Fibroblast of mammary gland (primary cell): ENCODE measurements around the gene DAB2IP.

ENCODE experiments used
- DNase-seq: peaks from one replicate; pipeline ENCODE4 v3.0.0-alpha.2; 2010; ENCODE audit warnings: low read depth
- H3K4me3 ChIP-seq: 2 replicates; pipeline ENCODE4 v1.5.1; 2011; ENCODE audit warnings: low read depth, mild to moderate bottlenecking, low read length, moderate library complexity; ENCODE audit not compliant: control insufficient read depth
- TF ChIP-seq, protein P1 (sequence below): conservative IDR thresholded peaks from 2 replicates; pipeline ENCODE4 v1.5.1; 2011; ENCODE audit warnings: low read depth, low read length, inconsistent platforms; ENCODE audit not compliant: control insufficient read depth, insufficient read depth

The DAB2IP gene

DNA sequence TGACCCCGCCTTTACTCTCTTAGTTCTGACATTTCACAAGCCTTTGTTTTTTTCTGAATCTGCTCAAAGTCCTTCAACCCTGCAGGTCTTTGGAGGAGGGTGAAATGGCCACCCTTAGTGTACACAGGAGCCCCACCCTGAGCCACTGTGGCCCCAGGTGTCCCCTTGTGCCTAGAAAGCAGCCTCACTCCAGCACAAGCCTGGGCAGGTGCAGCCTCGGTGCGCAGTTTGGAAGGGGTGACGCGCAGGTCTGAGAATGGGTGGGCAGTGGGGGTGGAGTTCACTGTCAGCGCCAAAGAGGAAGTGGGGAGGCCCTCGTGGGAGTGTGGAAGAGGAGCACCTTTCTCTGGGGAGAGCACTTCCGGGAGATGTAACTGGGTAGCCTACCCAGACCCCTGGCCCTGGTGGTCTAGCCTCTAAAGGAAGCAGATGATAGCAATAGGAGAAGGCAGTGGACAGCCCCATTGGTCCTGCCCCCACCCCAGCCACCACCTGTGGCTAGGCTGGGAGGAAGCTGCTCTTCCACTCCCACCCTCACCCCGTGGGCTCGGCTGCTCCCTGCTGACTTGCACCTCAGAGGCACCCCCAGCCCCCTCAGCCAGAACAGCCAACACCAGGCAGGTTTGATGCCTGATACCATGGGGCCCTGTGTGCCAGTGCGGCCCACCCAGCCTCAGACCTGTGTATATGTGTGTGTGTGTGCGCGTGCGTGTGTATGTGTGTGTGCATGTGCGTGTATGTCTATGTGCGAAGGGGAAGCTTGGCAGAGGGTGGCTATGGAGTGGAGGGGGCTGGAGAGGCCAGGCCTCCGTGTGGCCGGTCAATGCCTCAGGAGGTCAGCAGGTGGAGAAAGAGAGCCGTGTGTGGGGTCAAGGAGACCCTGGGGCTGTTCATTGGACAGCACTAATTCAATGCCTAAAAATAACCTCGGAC lies 16.8 kb upstream of the DAB2IP start:
- peak; percentile 20 for DNase-seq
- no peak overlapping the region for H3K4me3 ChIP-seq
- TF ChIP-seq, protein P1, sequence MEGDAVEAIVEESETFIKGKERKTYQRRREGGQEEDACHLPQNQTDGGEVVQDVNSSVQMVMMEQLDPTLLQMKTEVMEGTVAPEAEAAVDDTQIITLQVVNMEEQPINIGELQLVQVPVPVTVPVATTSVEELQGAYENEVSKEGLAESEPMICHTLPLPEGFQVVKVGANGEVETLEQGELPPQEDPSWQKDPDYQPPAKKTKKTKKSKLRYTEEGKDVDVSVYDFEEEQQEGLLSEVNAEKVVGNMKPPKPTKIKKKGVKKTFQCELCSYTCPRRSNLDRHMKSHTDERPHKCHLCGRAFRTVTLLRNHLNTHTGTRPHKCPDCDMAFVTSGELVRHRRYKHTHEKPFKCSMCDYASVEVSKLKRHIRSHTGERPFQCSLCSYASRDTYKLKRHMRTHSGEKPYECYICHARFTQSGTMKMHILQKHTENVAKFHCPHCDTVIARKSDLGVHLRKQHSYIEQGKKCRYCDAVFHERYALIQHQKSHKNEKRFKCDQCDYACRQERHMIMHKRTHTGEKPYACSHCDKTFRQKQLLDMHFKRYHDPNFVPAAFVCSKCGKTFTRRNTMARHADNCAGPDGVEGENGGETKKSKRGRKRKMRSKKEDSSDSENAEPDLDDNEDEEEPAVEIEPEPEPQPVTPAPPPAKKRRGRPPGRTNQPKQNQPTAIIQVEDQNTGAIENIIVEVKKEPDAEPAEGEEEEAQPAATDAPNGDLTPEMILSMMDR = peak; percentile 47

DNA sequence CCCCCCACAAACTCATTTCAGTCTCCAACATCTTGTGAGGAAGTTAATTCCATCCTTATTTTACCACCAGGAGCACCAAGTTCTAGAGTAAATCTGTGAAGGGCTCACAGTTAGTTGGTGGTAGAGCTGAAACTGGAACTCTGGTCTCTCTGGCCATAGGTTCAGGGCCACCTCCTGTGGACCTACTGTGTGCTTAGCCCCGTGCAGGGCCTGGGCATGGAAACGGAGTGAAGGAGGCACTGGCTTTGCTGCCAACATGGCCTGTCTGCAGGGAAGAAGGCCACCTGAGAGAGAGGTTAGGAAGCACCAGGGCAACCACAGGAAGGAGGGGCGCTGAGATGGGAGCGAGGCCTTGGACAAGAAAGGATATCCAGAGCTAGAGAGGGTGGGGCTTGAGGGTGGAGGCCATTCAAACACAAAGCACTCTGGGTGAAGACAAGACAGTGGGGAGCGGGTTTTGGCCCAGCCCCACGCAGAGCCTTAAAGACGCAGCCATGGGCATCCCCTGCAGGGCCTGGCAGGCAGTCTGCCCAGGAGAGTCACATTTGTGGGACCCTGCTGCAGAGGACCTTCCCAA lies 16.0 kb upstream of the DAB2IP start:
- TF ChIP-seq, protein P1 = no peak
- DNase-seq = no peak

DNA sequence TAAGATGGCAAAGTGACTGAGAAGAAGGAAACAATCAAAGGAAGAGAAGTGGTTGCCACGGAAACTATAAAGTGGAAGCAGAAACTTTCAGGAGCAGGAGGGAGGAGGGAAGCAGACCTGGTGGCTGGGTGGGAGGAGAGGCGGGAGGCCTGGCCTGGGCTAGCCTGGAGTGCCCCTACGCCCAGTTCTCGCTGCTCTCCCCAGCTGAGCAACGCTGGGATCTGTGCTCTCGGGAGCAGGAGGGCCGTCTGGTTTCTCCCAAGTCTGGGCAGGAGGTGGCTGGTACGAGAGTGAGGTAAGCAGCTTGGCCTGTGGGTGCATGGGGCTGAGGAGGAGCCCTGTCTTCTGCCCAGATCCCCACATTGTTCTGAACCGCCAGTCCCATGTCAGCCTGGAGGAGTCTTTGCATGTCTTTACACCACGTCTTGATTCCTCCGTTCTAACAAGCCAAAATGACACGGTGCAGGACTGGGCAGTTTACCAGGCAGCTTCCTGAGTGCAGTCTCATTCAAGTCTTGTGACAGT lies 15.0 kb upstream of the DAB2IP start:
- peak; percentile 38 for DNase-seq
- TF ChIP-seq, protein P1 = no peak
- H3K4me3 ChIP-seq = no peak overlapping the region

More for the DNA sequence above, 16.0 kb upstream of the DAB2IP start:
- no peak overlapping the region for H3K4me3 ChIP-seq

DNA sequence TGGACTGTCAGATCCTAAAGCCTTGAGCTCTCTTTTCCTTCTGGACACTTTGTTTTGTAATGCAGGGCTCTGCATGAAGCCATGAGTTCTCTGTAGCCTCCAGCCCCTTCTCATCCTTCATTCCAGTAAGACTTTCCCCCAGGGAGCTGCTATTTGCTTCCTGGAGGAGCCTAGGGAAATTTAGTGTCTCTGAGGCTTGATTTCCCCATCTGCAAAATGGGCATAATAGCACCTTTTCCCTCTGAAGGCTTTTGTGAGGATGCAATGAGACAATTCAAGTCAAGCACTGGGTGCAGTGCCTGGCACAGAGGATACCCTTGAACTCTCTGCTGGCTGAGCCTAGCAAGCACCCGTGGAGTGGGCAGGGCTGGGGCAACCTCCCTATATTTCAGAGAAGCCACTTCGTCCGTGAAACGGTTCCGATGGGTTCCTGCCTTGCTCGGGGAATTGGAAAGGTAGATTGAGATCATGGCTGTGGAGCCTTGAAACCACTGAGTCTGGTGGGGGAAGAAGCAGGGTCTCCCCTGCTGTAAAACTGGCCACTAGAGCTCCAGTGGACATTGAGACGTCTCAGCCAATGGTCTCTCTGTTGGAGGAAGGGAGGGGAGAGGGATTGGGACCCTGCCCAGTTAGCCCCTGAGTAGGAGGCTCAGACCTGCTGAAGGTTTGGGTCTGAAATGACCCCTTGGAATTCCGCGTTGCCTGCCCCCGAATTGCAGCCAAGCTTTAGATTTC lies 14.3 kb upstream of the DAB2IP start:
- no peak overlapping the region for H3K4me3 ChIP-seq
- TF ChIP-seq, protein P1 = no peak
- no peak for DNase-seq

DNA sequence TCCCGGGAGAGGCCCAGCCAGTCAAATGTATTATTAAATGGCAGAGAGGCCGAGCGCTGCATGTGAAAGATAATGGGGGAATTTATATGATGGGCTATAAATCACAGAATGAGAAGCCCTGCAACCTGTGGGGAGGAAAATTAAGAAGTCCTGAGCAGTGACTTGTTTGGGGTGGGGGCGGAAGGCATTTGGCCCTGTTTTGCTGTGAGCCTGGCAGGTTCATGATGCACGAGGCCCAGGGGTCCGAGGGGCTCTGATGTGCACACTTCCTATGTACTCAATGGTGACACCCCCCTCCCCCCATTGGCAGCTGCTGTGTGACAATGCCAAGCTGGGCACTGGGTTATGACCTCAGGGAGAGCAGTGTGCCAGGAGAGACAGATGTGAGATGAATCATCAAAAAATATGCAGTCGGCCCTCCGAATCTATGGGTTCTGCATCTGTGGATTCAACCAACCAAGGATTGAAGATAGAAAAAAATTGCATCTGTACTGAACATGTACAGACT lies 13.7 kb upstream of the DAB2IP start:
- H3K4me3 ChIP-seq = no peak overlapping the region
- TF ChIP-seq, protein P1 = no peak
- peak; percentile 46 for DNase-seq

DNA sequence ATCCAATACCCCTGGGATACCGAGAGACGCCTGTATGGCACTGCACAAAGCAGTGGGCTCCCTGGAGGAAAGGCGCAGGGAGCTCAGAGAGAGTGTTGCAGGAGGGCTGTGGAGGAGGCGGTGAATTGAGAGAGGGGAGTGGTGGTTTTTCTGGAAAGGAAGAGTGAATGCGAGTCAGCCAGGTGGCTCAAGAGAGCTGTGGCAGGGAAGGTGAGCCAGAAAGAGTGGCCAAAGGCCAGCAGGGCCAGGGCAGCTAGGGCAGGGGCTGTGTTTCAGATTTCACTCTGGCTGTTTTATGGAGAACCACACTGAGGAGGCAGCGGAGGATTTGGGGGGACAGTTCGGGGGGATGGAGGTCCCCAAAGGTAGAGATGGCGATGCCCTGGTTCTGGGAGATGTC lies 13.0 kb upstream of the DAB2IP start:
- TF ChIP-seq, protein P1 = no peak
- H3K4me3 ChIP-seq = no peak overlapping the region
- DNase-seq = no peak
